Epidermal melanocyte (primary cell): ENCODE data around the gene NOL4L.
"Not testable (repeated sequence)": the region's sequence is repeated elsewhere in the genome, so short reads cannot be mapped to it uniquely, and the experiment has no call there.

Experiments
- DNase-seq: peaks from one replicate; pipeline ENCODE4 v3.0.0; 2011; ENCODE audit warnings: low spot score; ENCODE audit not compliant: insufficient read length

NOL4L gene

GRCh38 chr20:32510601-32511357, 74.4 kb downstream of the NOL4L start:
- DNase-seq: no peak

DNA sequence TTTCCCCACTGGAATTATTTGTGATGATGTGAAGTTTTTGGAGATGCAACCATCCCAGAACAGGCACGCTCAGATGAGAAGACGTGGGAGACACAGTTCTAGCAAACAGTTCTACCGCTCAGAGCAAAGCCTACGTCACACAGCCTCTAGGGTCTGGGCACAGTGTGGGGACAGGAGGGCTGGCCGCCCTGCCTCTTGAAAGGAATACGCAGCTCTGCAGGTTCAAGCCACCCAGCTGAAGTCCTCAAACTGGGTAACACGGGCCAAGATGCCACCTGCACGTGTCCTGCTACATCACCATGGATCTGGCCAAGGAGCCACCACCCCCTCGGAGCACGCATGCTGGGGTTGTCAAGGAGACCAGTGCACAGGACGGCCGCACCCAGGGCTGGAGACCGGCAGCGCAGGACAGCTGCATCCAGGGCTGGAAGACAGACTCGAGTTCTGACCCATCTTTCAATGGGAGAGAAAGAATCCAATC, 75.0 kb downstream of the NOL4L start:
- DNase-seq: no peak

DNA sequence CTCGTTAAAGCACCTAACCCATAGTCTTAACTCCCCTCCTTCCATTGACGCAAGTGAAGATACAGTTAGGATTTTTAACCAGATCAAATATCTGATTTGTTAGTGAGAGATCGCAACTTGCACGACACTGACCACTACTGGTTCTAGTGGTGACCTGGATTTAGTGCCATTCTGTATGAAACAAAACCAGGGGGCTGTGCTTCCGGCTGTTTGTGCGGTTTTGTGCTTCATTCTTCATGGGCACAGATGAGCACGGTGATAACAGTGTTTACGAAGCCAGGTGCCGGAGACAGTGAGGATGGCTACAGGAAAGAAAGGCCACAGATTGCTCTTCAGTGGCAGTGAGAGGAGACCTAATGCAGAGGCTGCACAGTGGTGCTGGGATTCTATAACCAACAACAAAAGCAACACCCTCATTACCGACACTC, 75.5 kb downstream of the NOL4L start:
- no peak for DNase-seq

DNA sequence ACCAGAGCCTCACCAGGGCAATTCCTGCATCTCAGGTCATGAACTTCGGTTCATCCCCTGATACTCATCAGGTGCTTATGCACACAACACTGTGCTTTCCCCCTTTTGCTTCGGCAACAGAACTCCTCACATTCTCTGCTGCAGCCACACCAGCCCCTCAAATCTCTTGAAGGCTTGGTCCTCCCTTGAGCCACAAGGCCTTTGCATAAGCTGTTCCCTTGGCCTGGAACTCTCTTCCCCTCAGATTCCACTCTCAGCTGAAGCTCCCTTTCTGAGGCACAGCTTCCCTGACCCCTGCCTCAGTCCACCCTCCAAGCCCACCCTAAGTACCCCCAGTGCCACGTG, 76.4 kb downstream of the NOL4L start:
- no peak for DNase-seq

GRCh38 chr20:32507998-32508774, 76.9 kb downstream of the NOL4L start:
- no peak for DNase-seq

- DNase-seq: no peak
These were observed 78.4 kb downstream of the NOL4L start for GRCh38 chr20:32506721-32507120.

GRCh38 chr20:32505723-32506473, 79.2 kb downstream of the NOL4L start:
- DNase-seq: no peak

DNA sequence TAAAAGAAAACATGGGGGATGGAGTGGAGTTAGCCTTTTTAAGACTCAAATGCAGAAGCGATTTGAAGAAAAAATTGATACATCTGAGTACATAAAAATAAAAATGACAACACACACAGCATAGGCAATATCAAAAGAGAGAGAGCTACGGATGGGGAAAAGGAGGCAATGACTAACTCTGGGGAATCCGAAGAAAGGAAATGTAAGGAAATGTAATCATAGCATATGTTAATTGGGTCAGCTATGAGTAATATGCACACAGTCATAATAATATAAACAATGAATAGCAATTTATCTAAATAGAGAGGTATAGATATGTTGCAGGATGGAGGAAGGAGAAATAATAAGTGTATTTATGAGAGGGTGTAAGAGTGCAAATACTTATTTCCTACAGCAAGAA, 83.4 kb downstream of the NOL4L start:
- DNase-seq: no peak

- no peak for DNase-seq
These were observed 87.4 kb downstream of the NOL4L start for GRCh38 chr20:32497589-32498224.

DNA sequence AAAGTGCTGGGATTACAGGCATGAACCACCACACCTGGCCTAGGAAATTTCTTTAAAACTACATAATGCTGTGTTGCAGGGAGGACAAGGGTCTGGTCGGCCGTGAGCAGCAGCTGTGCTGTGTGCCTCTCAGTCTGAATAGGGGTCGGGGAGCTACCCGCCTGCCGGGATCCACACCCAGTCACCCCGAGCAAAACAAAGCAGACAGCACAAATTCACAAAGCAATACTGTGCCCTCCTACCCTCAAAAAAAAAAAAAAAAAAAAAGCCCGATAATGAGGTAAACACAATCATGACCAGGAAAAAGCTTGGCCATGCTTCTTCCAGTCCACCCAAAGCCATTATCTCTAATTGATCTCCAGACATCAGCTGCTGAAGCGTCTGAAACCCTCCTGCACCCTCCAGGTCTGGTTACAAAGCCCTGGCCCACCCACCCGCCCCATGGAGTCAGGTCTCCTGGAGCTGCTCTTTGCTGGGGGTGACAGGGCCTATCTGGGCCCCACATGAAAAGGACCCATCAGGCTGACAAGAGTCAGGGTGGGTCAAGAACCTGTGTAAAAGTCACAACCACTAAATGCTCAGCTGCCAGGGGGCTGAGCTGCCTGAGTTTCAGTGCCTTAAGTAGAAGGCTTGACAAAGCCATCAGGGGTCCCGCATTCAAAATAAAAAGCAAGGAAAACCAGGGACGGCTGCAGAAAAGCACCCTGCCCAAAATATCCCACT, 88.2 kb downstream of the NOL4L start:
- DNase-seq: no peak

- no peak for DNase-seq
These were observed 89.2 kb downstream of the NOL4L start for GRCh38 chr20:32495949-32496348.

DNA sequence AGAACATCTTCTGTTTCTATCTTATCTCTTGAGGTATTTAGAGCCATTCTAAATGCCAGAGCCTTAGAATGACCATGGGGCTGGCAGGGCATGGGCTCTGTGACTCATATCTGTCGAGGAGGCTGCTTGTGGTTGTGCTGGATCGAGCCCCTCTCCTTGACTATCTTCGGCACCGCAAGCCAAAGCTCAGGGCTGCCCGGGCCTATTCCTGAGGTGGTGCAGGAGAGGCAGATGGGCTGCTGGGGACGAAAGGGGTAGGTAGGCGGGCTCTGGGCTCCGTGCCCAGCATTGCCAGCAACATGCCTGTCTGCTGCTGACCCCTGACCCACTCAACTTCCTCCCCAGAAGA, 89.9 kb downstream of the NOL4L start:
- DNase-seq: no peak

GRCh38 chr20:32494483-32495216, 90.5 kb downstream of the NOL4L start:
- no peak for DNase-seq

- no peak for DNase-seq
These were observed 91.8 kb downstream of the NOL4L start for GRCh38 chr20:32493356-32493755.

GRCh38 chr20:32491764-32492151, 93.4 kb downstream of the NOL4L start:
- DNase-seq: not testable (repeated sequence)

GRCh38 chr20:32490942-32491763, 94.0 kb downstream of the NOL4L start:
- no peak for DNase-seq

DNA sequence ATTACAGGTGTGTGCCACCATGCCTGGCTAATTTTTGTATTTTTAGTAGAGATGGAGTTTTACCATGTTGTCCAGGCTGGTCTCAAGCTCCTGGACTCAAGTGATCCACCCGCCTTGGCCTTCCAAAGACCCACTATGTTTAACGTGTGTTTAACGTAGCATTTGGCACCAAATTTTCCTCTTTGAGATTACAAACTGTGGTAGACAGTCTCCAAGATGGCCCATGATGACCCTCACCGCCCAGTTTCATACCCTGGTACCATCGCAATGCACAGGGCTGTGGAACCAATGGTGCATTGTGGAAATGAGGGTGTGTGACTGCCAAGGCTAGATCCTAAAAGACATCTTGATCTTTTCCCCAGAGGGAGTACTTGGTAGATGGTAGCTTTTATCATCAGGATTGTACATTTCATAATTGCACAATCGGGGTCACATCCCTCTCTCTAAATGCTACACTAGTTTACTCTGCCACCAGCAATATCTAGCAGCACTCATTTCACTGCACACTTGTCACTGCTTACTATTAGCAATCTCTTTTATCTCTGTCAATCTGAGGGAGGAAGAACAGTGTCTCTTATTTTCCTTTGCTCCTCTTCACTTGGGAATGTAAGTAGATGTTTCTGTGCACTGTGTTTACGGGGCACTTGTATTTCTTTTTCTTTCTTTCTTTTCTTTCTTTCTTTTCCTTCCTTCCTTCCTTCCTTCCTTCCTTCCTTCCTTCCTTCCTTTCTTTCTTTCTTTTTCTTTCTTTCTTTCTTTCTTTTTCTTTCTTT, 96.9 kb downstream of the NOL4L start:
- no peak for DNase-seq

DNA sequence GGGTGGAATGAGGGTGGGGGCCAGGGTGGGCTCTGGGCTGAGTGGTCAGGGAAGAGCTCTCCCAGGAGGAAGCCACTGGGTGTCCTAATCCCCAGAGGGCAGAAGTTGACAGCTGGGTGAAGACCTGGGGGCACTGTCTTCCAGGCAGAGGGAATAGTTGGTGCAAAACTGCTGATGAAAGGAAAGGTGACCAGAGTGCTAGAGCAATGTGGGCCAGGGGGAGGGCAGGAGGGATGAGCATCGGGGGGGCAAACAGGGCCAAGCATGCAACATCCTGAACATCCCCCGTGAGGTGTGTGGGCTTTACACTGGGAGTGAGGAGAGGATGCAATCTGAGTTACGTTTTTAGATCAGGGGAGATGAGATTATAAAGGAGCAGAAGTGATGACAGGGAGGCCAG, 97.8 kb downstream of the NOL4L start:
- DNase-seq: no peak
